Choroid plexus epithelial cell (primary cell): Measurements from ENCODE around the gene PYDC1.
"Not testable (repeated sequence)": the region's sequence is repeated elsewhere in the genome, so short reads cannot be mapped to it uniquely, and the experiment has no call there.

Experiments used
- DNase-seq: peaks from one replicate; pipeline ENCODE4 v3.0.0-alpha.2; 2010; ENCODE audit warnings: low read depth
- H3K4me3 ChIP-seq: 2 replicates; pipeline ENCODE4 v1.5.1; 2011; ENCODE audit warnings: low read depth, mild to moderate bottlenecking, control low read depth, low read length, moderate library complexity
- TF ChIP-seq, protein P1 (sequence below): conservative IDR thresholded peaks from 2 replicates; pipeline ENCODE4 v1.5.1; 2011; ENCODE audit warnings: low read depth, mild to moderate bottlenecking, control low read depth, inconsistent platforms, low read length, moderate library complexity

Gene PYDC1

DNA sequence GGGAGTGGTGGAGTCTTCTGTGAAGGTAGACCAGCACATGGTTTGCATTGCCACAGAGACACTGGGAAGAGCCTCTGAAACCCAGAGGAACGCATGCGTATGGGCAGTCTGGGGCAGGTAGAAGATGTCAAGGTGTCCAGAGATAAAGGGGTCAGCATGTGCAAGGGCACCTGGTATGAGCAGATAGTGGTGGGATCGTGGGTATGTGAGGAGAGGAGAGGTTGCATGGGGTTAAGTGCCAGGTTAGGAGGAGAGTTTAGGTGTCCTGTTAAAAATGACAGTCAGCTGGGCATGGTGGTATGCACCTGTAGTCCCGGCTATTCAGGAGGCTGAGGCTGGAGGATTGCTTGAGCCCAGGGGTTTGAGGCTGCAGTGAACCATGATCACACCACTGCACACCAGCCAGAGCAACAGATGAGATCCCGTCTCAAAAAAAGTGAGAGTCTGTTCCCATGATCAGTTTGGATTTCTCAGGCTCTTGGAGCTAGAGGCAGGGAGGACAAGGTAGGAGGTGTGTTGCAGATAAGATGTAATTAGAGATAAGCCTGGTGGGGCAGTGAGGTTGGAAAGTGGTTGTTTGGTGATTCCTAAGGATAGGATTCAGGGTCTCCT is 17.4 kb downstream of the PYDC1 start:
- no peak for DNase-seq
- no peak overlapping the region for H3K4me3 ChIP-seq
- TF ChIP-seq, protein P1, sequence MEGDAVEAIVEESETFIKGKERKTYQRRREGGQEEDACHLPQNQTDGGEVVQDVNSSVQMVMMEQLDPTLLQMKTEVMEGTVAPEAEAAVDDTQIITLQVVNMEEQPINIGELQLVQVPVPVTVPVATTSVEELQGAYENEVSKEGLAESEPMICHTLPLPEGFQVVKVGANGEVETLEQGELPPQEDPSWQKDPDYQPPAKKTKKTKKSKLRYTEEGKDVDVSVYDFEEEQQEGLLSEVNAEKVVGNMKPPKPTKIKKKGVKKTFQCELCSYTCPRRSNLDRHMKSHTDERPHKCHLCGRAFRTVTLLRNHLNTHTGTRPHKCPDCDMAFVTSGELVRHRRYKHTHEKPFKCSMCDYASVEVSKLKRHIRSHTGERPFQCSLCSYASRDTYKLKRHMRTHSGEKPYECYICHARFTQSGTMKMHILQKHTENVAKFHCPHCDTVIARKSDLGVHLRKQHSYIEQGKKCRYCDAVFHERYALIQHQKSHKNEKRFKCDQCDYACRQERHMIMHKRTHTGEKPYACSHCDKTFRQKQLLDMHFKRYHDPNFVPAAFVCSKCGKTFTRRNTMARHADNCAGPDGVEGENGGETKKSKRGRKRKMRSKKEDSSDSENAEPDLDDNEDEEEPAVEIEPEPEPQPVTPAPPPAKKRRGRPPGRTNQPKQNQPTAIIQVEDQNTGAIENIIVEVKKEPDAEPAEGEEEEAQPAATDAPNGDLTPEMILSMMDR = no peak

DNA sequence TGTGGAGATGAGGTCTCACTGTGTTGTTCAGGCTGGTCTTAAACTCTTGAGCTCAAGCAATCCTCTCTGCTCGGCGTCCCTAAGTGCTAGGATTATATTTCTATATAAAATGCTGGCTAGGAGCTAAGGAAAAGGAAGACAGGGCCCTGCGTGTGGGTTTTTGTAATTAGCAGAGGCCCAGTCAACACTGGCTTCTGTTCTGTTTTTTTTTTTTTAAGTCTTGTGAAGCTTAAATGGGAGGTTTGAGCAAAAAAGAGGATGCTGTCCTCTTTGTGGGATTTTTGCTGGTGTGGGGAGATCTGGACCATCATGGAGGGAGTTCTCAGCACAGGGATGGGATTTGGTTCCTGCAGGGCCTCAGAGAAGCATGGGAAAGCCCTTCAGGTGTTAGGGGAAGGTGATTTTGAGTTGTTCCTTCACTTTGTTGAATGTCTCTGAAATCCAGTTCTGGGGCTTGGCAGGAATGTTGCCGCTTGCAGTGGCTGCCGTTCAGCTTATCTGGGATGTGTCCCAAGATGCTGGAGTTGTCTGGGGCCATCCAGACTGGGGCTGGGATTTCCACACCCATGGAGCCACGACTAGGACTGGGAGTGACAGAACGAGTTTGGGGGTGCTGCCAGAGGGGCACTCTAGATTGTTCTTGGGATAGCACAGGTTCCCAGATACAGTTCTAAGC is 18.6 kb downstream of the PYDC1 start:
- TF ChIP-seq, protein P1 = no peak
- H3K4me3 ChIP-seq = no peak overlapping the region
- DNase-seq = no peak

DNA sequence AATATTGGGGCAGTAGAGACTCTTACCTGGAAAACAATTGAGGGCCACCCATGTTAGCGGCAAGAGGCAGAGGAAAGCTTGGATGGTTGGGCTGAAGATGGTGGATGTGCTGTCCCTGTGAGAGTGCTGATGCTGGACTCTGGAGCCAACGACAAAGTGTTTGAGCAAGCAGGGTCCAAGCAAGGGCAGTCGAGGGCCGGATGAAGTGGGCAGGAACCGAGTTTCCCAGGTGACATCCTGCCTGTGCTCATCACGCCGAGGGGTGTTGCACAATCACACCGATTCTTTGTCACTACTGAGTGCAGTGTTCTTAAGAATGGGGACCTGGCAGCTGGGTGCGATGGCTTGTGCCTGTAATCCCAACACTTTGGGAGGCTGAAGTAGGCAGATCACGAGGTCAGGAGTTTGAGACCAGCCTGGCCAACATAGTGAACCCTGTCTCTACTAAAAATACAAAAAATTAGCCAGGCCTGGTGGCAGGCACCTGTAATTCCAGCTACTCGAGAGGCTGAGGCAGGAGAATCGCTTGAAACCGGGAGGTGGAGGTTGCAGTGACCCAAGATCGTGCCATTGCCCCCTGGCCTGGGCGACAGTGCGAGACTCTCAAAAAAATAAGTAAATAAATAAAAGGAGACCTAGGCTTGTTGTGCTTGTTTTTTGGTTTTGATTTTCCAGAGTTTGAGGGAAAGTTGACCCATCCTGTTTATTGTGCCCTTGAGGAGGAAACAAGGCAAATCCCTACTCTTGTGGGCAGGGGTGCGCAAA is 20.4 kb downstream of the PYDC1 start:
- H3K4me3 ChIP-seq = no peak overlapping the region
- DNase-seq = no peak
- TF ChIP-seq, protein P1 = no peak

DNA sequence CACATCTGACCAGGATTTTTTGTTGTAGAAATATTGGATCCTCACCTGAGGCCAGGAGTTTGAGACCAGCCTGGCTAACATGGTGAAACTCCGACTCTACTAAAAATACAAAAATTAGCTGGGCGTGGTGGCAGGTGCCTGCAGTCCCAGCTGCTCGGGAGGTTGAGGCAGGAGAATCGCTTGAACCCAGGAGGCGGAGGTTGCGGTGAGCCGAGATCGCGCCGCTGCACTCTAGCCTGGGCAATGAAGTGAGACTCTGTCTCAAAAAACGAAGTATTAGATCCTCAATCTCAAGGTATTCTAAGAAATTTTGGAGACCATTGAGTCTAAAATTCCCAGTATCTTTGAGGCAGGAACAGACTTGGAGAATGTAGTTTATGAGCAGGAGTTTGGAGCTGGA is 21.1 kb downstream of the PYDC1 start:
- not testable (repeated sequence) for DNase-seq, H3K4me3 ChIP-seq

DNA sequence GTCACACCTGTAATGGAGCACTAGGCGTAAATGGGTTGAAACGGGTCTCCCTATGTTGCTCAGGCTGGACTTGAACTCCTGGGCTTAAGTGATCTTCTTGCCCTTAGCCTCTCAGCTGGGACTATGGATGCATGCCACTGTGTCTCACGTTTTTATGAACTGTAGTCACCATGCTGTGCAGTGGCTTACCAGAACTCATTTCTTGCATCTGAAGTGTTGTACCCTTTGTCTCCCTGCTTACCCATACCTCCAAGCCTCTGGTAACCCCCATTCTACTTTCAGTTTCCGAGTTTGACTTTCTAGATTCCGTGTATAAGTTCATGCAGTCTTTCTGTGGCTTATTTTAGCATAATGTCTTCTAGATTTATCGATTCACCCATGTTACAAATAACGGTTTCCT is 22.0 kb downstream of the PYDC1 start:
- no peak overlapping the region for H3K4me3 ChIP-seq
- TF ChIP-seq, protein P1 = no peak
- no peak for DNase-seq

DNA sequence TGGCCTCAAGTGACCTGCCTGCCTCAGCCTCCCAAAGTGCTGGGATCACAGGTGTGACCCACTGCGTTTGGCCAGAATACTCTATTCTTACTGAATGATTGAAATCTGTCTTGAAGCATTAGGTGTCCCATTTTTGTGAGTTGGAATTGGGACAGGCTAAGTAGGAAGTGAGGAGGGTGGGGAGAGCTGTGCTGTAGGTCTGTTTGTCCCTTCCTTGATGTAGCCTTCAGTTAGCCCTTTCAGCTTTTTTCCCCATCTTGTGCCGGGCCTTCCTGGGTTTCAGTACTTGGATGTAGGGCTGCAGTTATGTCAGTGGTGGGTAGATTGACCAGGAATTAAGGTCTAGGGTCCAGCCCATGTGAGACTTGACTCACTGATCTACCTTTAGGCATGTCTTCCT is 23.1 kb downstream of the PYDC1 start:
- no peak for DNase-seq
- H3K4me3 ChIP-seq = no peak overlapping the region
- TF ChIP-seq, protein P1 = no peak

DNA sequence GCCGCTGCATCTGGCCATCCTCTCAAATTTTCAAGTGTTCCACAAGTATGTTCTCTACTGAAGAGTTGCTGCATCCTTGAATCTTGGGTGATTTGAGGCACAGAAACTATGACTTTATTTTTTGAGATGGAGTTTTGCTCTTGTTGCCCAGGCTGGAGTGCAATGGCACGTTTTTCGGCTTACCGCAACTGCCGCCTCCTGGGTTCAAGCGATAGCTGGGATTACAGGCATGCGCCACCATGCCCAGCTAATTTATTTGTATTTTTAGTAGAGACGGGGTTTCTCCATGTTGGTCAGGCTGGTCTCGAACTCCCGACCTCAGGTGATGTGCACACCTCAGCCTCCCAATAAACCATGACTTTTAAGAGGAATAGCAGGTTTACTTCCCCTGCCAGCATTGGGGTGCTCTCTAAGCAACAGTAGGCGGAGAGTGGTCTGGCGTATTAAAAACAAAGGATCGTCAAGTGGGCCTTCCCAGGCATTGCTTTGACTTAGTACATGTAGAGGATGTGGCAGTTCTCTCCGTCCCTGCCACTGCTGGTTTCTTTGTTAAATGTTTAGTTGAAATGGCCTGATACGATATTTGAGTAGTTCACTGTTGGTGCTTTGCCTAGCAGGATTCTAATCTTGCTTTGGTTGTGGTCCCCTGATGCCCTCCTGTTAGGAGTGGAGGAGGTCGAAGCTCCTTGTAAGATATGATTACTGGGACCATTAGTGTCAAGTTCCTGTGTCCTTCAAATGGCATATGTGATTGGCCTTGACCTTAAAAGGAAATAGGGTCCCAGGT is 23.9 kb downstream of the PYDC1 start:
- H3K4me3 ChIP-seq = no peak overlapping the region
- TF ChIP-seq, protein P1 = no peak
- no peak for DNase-seq
